ENCODE results near the gene ACP4.

GRCh38 chr19:50785329-50785728, 4.9 kb upstream of the ACP4 start:
- TF ChIP-seq CTCF (conservative IDR thresholded peaks at IDR 0.05) = no peak
- TF ChIP-seq ZFX (IDR thresholded peaks at IDR 0.05) = no peak
